A549 (cell line): ENCODE measurements around the gene TNS1.

ENCODE experiments used
- BHLHE40 ChIP-seq: IDR thresholded peaks from 2 replicates; pipeline ENCODE4 v1.6.1; 2012; ENCODE audit warnings: low read depth, low read length, inconsistent platforms
- CHD2 ChIP-seq: fragments of 150-350 bp; IDR thresholded peaks from 2 replicates; pipeline ENCODE4 v1.6.1; 2014; ENCODE audit warnings: low read length; ENCODE audit not compliant: partially characterized antibody
- CTCF ChIP-seq: fragments of >200 bp; sonication (Bioruptor Twin); formaldehyde crosslinking; IDR thresholded peaks from 3 replicates; pipeline ENCODE4 v1.5.1; 2016
- KDM1A ChIP-seq: fragments of 200-600 bp; sonication (generic); IDR thresholded peaks from 2 replicates; pipeline ENCODE4 v1.6.1; 2016; ENCODE audit warnings: low read depth, mild to moderate bottlenecking
- NR3C1 ChIP-seq: fragments of >200 bp; sonication (Bioruptor Twin); formaldehyde crosslinking; IDR thresholded peaks from 3 replicates; pipeline ENCODE4 v1.6.1; 2017
- POLR2A ChIP-seq: IDR thresholded peaks from 2 replicates; pipeline ENCODE4 v1.6.1; 2012; ENCODE audit warnings: mild to moderate bottlenecking, low read length
- RAD21 ChIP-seq, 2 experiments: fragments of >200 bp in 1 of 2; sonication (Bioruptor Twin) in 1 of 2; formaldehyde crosslinking in 1 of 2; IDR thresholded peaks in 1 of 2; conservative IDR thresholded peaks in 1 of 2; 2 replicates in 1 of 2; 3 replicates in 1 of 2; pipeline ENCODE4 v1.6.1; 2012 to 2018; ENCODE audit warnings: inconsistent platforms in 1 of 2

DNA sequence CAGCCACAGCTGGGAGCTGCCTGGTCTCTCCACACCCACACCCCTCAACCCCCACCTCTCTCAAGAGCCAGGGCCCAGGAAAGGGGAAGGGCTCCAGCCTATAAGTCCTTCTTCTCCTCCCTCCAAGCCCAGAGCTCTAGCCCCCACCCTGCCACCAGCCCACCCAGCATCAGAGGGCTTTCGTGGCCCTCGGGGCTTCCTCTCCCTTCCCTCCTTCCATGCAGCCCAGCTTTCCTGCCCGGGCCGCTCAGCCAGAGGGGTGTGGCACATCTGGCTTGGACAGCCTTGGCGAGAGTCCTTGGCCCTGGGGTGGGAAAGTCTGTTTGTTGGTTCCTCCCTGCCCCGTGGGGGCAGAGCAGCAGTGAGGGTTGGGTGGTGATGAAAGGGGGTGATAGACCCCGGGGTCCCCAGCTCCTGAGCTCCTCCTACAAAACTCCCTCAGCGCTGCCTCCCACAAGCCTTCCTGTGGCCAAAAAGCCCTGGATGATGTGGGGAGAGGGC is 7.0 kb downstream of the TNS1 start:
- TF ChIP-seq CTCF (no peak), NR3C1 (no peak), CHD2 (no peak), RAD21 (conservative IDR thresholded peaks at IDR 0.05 in 1 of 2, IDR thresholded peaks at IDR 0.05 in 1 of 2) (no peak), POLR2A (no peak), KDM1A (no peak), BHLHE40 (no peak)
